T-cell (primary cell): ENCODE measurements around the gene TRIM26. TPM values are rescaled to one million over a fixed set of nuclear protein-coding genes. Genes with fewer than 3 reads are reported as not detected.

Experiments
- ATAC-seq, 4 experiments: fragments of 200-7000 bp in 3 of 4; fragments of 150-1000 bp in 1 of 4; cut with Tn5 transposase; replicated peaks in 1 of 4; 1 replicate in 3 of 4; 2 replicates in 1 of 4; pipeline ENCODE4 v1.10.0; 2021; ENCODE audit warnings: moderate library complexity in 3 of 4, mild to moderate bottlenecking in 2 of 4, moderate number of reproducible peaks in 1 of 4
- CTCF ChIA-PET, 2 donors: fragments of 300-600 bp; sonication (Branson Sonifier 250); formaldehyde crosslinking; loops; one replicate each; lab custom pipeline; 2022; ENCODE audit warnings: antibody characterized with exemption in 2 of 2; lab: Charles Lee
- POLR2A ChIA-PET, 2 donors: fragments of 300-600 bp; sonication (Branson Sonifier 250); formaldehyde crosslinking; loops; one replicate each; lab custom pipeline; 2022; ENCODE audit warnings: antibody characterized with exemption in 2 of 2; lab: Charles Lee
- DNase-seq, 35 experiments: peaks; one replicate each; pipeline versions ENCODE4 v3.0.0 to v3.0.0-alpha.2; 2013 to 2023
- H3K27ac ChIP-seq: one replicate; pipeline ENCODE4 v1.5.1; 2013; ENCODE audit warnings: low read length
- H3K27me3 ChIP-seq, 2 experiments: replicated peaks in 1 of 2; 1 replicate in 1 of 2; 2 replicates in 1 of 2; pipeline versions ENCODE4 v1.6.1 to v1.7.0; 2013; ENCODE audit warnings: low read length in 1 of 2, mixed read lengths in 1 of 2; ENCODE audit not compliant: control insufficient read depth in 2 of 2, insufficient read depth in 2 of 2; ENCODE audit errors: extremely low read depth in 1 of 2
- H3K36me3 ChIP-seq, 2 donors: 1 replicate in 1 of 2; 2 replicates in 1 of 2; pipeline versions ENCODE4 v1.6.1 to v1.7.0; 2013; ENCODE audit warnings: low read length in 1 of 2; ENCODE audit not compliant: control insufficient read depth in 2 of 2, insufficient read depth in 1 of 2; ENCODE audit errors: extremely low read depth in 1 of 2
- H3K4me1 ChIP-seq, 2 experiments: 1 replicate in 1 of 2; 2 replicates in 1 of 2; pipeline versions ENCODE4 v1.6.1 to v1.7.0; 2013; ENCODE audit warnings: low read length in 2 of 2, mixed read lengths in 1 of 2; ENCODE audit not compliant: insufficient read depth in 2 of 2, control insufficient read depth in 1 of 2; ENCODE audit errors: extremely low read depth in 1 of 2
- H3K4me3 ChIP-seq, 2 donors: 1 replicate in 1 of 2; 2 replicates in 1 of 2; pipeline versions ENCODE4 v1.5.1 to v1.7.0; 2013; ENCODE audit warnings: mild to moderate bottlenecking in 2 of 2, low read length in 1 of 2, moderate library complexity in 1 of 2; ENCODE audit not compliant: control insufficient read depth in 1 of 2; ENCODE audit errors: extremely low read depth in 1 of 2
- H3K9me3 ChIP-seq: 2 replicates; pipeline ENCODE4 v1.7.0; 2013
- H3K27ac Mint-ChIP-seq, 2 donors: one replicate each; pipeline ENCODE4 v1.8.0; 2020 to 2021; ENCODE audit warnings: mild to moderate bottlenecking in 2 of 2, mixed read lengths in 2 of 2
- H3K27me3 Mint-ChIP-seq, 2 donors: one replicate each; pipeline ENCODE4 v1.8.0; 2021 to 2022; ENCODE audit warnings: mixed read lengths in 2 of 2
- H3K36me3 Mint-ChIP-seq: one replicate; pipeline ENCODE4 v1.8.0; 2021; ENCODE audit warnings: mixed read lengths
- H3K4me1 Mint-ChIP-seq, 3 donors: one replicate each; pipeline ENCODE4 v1.8.0; 2020 to 2022; ENCODE audit warnings: mixed read lengths in 3 of 3, mild to moderate bottlenecking in 1 of 3
- H3K4me3 Mint-ChIP-seq, 3 donors: one replicate each; pipeline ENCODE4 v1.8.0; 2020 to 2022; ENCODE audit warnings: mild to moderate bottlenecking in 3 of 3, mixed read lengths in 3 of 3, moderate library complexity in 3 of 3
- H3K9me3 Mint-ChIP-seq, 3 donors: one replicate each; pipeline ENCODE4 v1.8.0; 2020 to 2022; ENCODE audit warnings: mixed read lengths in 3 of 3
- WGBS: methylation state at CpG from one replicate; pipeline ENCODE4 v1.1.5; 2013; ENCODE audit warnings: missing lambda C conversion rate; ENCODE audit not compliant: insufficient coverage; 5-methylcytosine and 5-hydroxymethylcytosine counted together
- total RNA-seq, 35 experiments: library from RNA in 6 of 35; stranded (reverse) in 6 of 35; fragments of 120-200 nt in 1 of 35; gene quantifications; one replicate each; pipeline versions ENCODE4 v1.2.1 to v1.2.4 and lab custom pipeline; 2013 to 2026

The TRIM26 gene
- total RNA-seq, 5 donors from 2014 or later (not counting 1 experiment from before 2014, with no cell fraction given): 46.4 to 57.4 (median 54.1) TPM

- DNase-seq (no peak), ATAC-seq (no peak)
- Histone ChIP-seq H3K27me3 (peaks cover 0 to 33% of the 10 kb centered on the region in 2 experiments), H3K36me3 (no peaks in the 10 kb centered on the region), H3K4me1 (peaks cover 0 to 8% of the 10 kb centered on the region in 2 experiments), H3K9me3 (no peaks in the 10 kb centered on the region), H3K27ac (no peak overlapping the region), H3K4me3 (no peak overlapping the region)
- Mint-ChIP-seq H3K36me3 (no peaks in the 10 kb centered on the region), H3K4me1 (peaks cover 5 to 10% (median 10%) of the 10 kb centered on the region in 3 donors), H3K4me3 (no peak overlapping the region), H3K27ac (no peak overlapping the region), H3K9me3 (no peaks in the 10 kb centered on the region), H3K27me3 (peaks cover 29 to 31% of the 10 kb centered on the region in 2 donors)
- WGBS: no CpG with 5 or more reads among the region's 3 CpGs
- ChIA-PET CTCF (no interaction called here), POLR2A (interaction anchor here in 1 of 2 donors (0.5 kb wide), 1 partner anchor 34 kb away, joined by 3 read pairs; no protein-coding TSS in a partner anchor)
Observed at GRCh38 chr6:30158475-30159040, 54.6 kb downstream of the TRIM26 start.

GRCh38 chr6:30157999-30158398 lies 55.2 kb downstream of the TRIM26 start:
- Mint-ChIP-seq H3K27ac (no peak overlapping the region), H3K4me3 (no peak overlapping the region), H3K36me3 (no peaks in the 10 kb centered on the region), H3K9me3 (no peaks in the 10 kb centered on the region), H3K4me1 (peaks cover 0 to 5% (median 5%) of the 10 kb centered on the region in 3 donors), H3K27me3 (peaks cover 34 to 36% of the 10 kb centered on the region in 2 donors)
- H3K9me3 ChIP-seq: no peaks in the 10 kb centered on the region
- no peak overlapping the region for H3K4me3 ChIP-seq
- POLR2A ChIA-PET: no interaction called here
- CTCF ChIA-PET: no interaction called here
- H3K36me3 ChIP-seq: no peaks in the 10 kb centered on the region
- H3K4me1 ChIP-seq: peaks cover 0 to 2% of the 10 kb centered on the region in 2 experiments
- no CpG with 5 or more reads among the region's 2 CpGs for WGBS
- H3K27ac ChIP-seq: no peak overlapping the region
- peaks cover 0 to 31% of the 10 kb centered on the region in 2 experiments for H3K27me3 ChIP-seq
- no peak for ATAC-seq
- no peak for DNase-seq

GRCh38 chr6:30157581-30157980 lies 55.6 kb downstream of the TRIM26 start:
- Histone ChIP-seq H3K27me3 (peaks cover 0 to 31% of the 10 kb centered on the region in 2 experiments), H3K36me3 (no peaks in the 10 kb centered on the region), H3K4me3 (no peak overlapping the region), H3K27ac (no peak overlapping the region), H3K4me1 (no peaks in the 10 kb centered on the region), H3K9me3 (no peaks in the 10 kb centered on the region)
- H3K27me3 Mint-ChIP-seq: peaks cover 34 to 37% of the 10 kb centered on the region in 2 donors
- H3K4me3 Mint-ChIP-seq: no peak overlapping the region
- ATAC-seq (no peak), DNase-seq (no peak)
- no peaks in the 10 kb centered on the region for H3K9me3 Mint-ChIP-seq
- H3K27ac Mint-ChIP-seq: no peak overlapping the region
- ChIA-PET CTCF (no interaction called here), POLR2A (no interaction called here)
- peaks cover 0 to 4% (median 3%) of the 10 kb centered on the region in 3 donors for H3K4me1 Mint-ChIP-seq
- no peaks in the 10 kb centered on the region for H3K36me3 Mint-ChIP-seq

- ChIA-PET POLR2A (no interaction called here), CTCF (no interaction called here)
- H3K27ac Mint-ChIP-seq: no peak overlapping the region
- H3K4me1 Mint-ChIP-seq: peaks cover 0 to under 1% (median 0%) of the 10 kb centered on the region in 3 donors
- H3K4me3 Mint-ChIP-seq: no peak overlapping the region
- Histone ChIP-seq H3K9me3 (no peaks in the 10 kb centered on the region), H3K4me1 (no peaks in the 10 kb centered on the region), H3K27me3 (peaks cover 0 to 31% of the 10 kb centered on the region in 2 experiments), H3K27ac (no peak overlapping the region), H3K4me3 (no peak overlapping the region), H3K36me3 (no peaks in the 10 kb centered on the region)
- peaks cover 32 to 37% of the 10 kb centered on the region in 2 donors for H3K27me3 Mint-ChIP-seq
- ATAC-seq (no peak), DNase-seq (no peak)
- no peaks in the 10 kb centered on the region for H3K36me3 Mint-ChIP-seq
- 77% methylated on average over 7 of the region's 9 CpGs for WGBS
- H3K9me3 Mint-ChIP-seq: no peaks in the 10 kb centered on the region
Observed at GRCh38 chr6:30156774-30157173, 56.4 kb downstream of the TRIM26 start.

GRCh38 chr6:30156262-30156599 lies 57.0 kb downstream of the TRIM26 start:
- H3K27me3 ChIP-seq: peaks cover 0 to 31% of the 10 kb centered on the region in 2 experiments
- H3K4me1 ChIP-seq: no peaks in the 10 kb centered on the region
- no peak for DNase-seq
- H3K4me3 ChIP-seq: no peak overlapping the region
- WGBS: no CpG with 5 or more reads among the region's 4 CpGs
- CTCF ChIA-PET: no interaction called here
- Mint-ChIP-seq H3K4me1 (peaks cover 0 to 4% (median 4%) of the 10 kb centered on the region in 3 donors), H3K36me3 (no peaks in the 10 kb centered on the region), H3K27me3 (peaks cover 32 to 37% of the 10 kb centered on the region in 2 donors), H3K9me3 (no peaks in the 10 kb centered on the region), H3K4me3 (no peak overlapping the region), H3K27ac (no peak overlapping the region)
- no peak overlapping the region for H3K27ac ChIP-seq
- H3K9me3 ChIP-seq: no peaks in the 10 kb centered on the region
- POLR2A ChIA-PET: no interaction called here
- no peaks in the 10 kb centered on the region for H3K36me3 ChIP-seq
- no peak for ATAC-seq

GRCh38 chr6:30155520-30156261 lies 57.5 kb downstream of the TRIM26 start:
- ATAC-seq: no peak
- CTCF ChIA-PET: no interaction called here
- no peak overlapping the region for H3K27ac Mint-ChIP-seq
- no peaks in the 10 kb centered on the region for H3K36me3 Mint-ChIP-seq
- H3K4me1 ChIP-seq: no peaks in the 10 kb centered on the region
- H3K4me1 Mint-ChIP-seq: peaks cover 0 to 4% (median 4%) of the 10 kb centered on the region in 3 donors
- no peak overlapping the region for H3K4me3 ChIP-seq
- no peaks in the 10 kb centered on the region for H3K9me3 Mint-ChIP-seq
- no peak for DNase-seq
- no peak overlapping the region for H3K27ac ChIP-seq
- H3K27me3 Mint-ChIP-seq: peaks cover 32 to 37% of the 10 kb centered on the region in 2 donors
- H3K36me3 ChIP-seq: no peaks in the 10 kb centered on the region
- no CpG with 5 or more reads among the region's 2 CpGs for WGBS
- no peak overlapping the region for H3K4me3 Mint-ChIP-seq
- peaks cover 0 to 31% of the 10 kb centered on the region in 2 experiments for H3K27me3 ChIP-seq
- no peaks in the 10 kb centered on the region for H3K9me3 ChIP-seq
- POLR2A ChIA-PET: no interaction called here
